Left cardiac atrium (tissue), 4 donors: ENCODE data around the gene HTATSF1. TPM values are rescaled to one million over a fixed set of nuclear protein-coding genes. Genes with fewer than 3 reads are reported as not detected.
A peak's percentile ranks its signal among the peaks of the same experiment; 100 is the strongest.

Experiments
- ATAC-seq, 2 donors: fragments of 200-7000 bp; cut with Tn5 transposase; one replicate each; pipeline ENCODE4 v1.9.1; 2020; ENCODE audit warnings: mild to moderate bottlenecking in 2 of 2, moderate library complexity in 2 of 2
- DNase-seq: peaks from one replicate; pipeline ENCODE4 v3.0.0-alpha.2; 2020
- intact Hi-C, 2 donors: fragments of 100-400 bp; cut with DNase I; formaldehyde crosslinking; loops; one replicate each; pipeline versions ENCODE4 v1.14.1 to v1.15.1; 2022 to 2023
- total RNA-seq, 2 donors: library from RNA; stranded (reverse); fragmentation: NEBNext Ultra II Directional; extraction: Animal tissue kit (Norgen Biotek cat#: 25700); gene quantifications; one replicate each; pipeline ENCODE4 v1.2.1, GENCODE V29; 2021
- donor health status: DM: no; HTN: yes; CAD: no.
- donor health status: DM: no; HTN: yes; CAD: no; lungs with severe emphysema.
- donor health status: DM: yes; HTN: yes; CAD: no.
- donor health status: Dilated cardiomyopathy.

Gene HTATSF1
- total RNA-seq, 2 donors from 2014 or later = 46.0 to 52.2 TPM

- no peak for DNase-seq
- intact Hi-C loops = no loop called here
- no peak for ATAC-seq
Observed at GRCh38 chrX:136495043-136495442, 2.3 kb upstream of the HTATSF1 start.

GRCh38 chrX:136496186-136496763 lies 1.1 kb upstream of the HTATSF1 start:
- no peak for DNase-seq
- ATAC-seq = no peak
- intact Hi-C loops = no loop called here

- ATAC-seq (peak; percentile 93 to 96), DNase-seq (peak; percentile 88)
- intact Hi-C loops = no loop called here
Observed at GRCh38 chrX:136496764-136497555, 432 bp upstream of the HTATSF1 start.

- no peak for DNase-seq
- intact Hi-C loops = no loop called here
- ATAC-seq = no peak
Observed at GRCh38 chrX:136519069-136519468, 21.7 kb downstream of the HTATSF1 start.

GRCh38 chrX:136523770-136524169 lies 26.4 kb downstream of the HTATSF1 start:
- ATAC-seq = no peak
- DNase-seq = no peak
- intact Hi-C loops = no loop called here

- ATAC-seq (peak; percentile 98 to 100), DNase-seq (peak; percentile 74)
- intact Hi-C loops = no loop called here
Observed at GRCh38 chrX:136525738-136526606, 28.6 kb downstream of the HTATSF1 start.

GRCh38 chrX:136528645-136529315 lies 31.4 kb downstream of the HTATSF1 start:
- ATAC-seq (no peak), DNase-seq (no peak)
- intact Hi-C loops = no loop called here

- ATAC-seq (no peak), DNase-seq (no peak)
- intact Hi-C loops = no loop called here
Observed at GRCh38 chrX:136529795-136530194, 32.4 kb downstream of the HTATSF1 start.

GRCh38 chrX:136531951-136532350 lies 34.6 kb downstream of the HTATSF1 start, which contains the start of gene VGLL1:
TSS of gene VGLL1 (plus strand) at chrX:136532215. CDS start at chrX:136536021, 3,806 bp downstream.
- ATAC-seq (no peak), DNase-seq (no peak)
- intact Hi-C loops = no loop called here

- no peak for ATAC-seq
- intact Hi-C loops = no loop called here
Observed at GRCh38 chrX:136534131-136534530, 36.7 kb downstream of the HTATSF1 start.

GRCh38 chrX:136538811-136539210 lies 41.4 kb downstream of the HTATSF1 start:
- no peak for ATAC-seq
- intact Hi-C loops = no loop called here
- DNase-seq = no peak

More at GRCh38 chrX:136534131-136534530, 36.7 kb downstream of the HTATSF1 start:
- DNase-seq = no peak

- no peak for DNase-seq
- no peak for ATAC-seq
- intact Hi-C loops = no loop called here
Observed at GRCh38 chrX:136540226-136540625, 42.8 kb downstream of the HTATSF1 start.

- no peak for DNase-seq
- no peak for ATAC-seq
- intact Hi-C loops = no loop called here
Observed at GRCh38 chrX:136541294-136541693, 43.9 kb downstream of the HTATSF1 start.

GRCh38 chrX:136542281-136542680 lies 44.9 kb downstream of the HTATSF1 start:
- intact Hi-C loops = no loop called here
- ATAC-seq (no peak), DNase-seq (no peak)

GRCh38 chrX:136546371-136546781 lies 49.0 kb downstream of the HTATSF1 start:
- ATAC-seq (no peak), DNase-seq (no peak)
- intact Hi-C loops = no loop called here

GRCh38 chrX:136549226-136549625 lies 51.8 kb downstream of the HTATSF1 start:
- no peak for DNase-seq
- intact Hi-C loops = no loop called here

GRCh38 chrX:136551410-136551809 lies 54.0 kb downstream of the HTATSF1 start:
- ATAC-seq (no peak), DNase-seq (no peak)
- intact Hi-C loops = no loop called here

More at GRCh38 chrX:136549226-136549625, 51.8 kb downstream of the HTATSF1 start:
- no peak for ATAC-seq

- no peak for ATAC-seq
- no peak for DNase-seq
- intact Hi-C loops = no loop called here
Observed at GRCh38 chrX:136555694-136556093, 58.3 kb downstream of the HTATSF1 start.
